ENCODE measurements around the gene CREB5.
"Not testable (repeated sequence)": the region's sequence is repeated elsewhere in the genome, so short reads cannot be mapped to it uniquely, and the experiment has no call there.

Gene CREB5

GRCh38 chr7:28579571-28579970 lies 167.3 kb downstream of the CREB5 start:
- DNase-seq (ENCODE audit: low read depth in 2 of 2), result no peak

DNA sequence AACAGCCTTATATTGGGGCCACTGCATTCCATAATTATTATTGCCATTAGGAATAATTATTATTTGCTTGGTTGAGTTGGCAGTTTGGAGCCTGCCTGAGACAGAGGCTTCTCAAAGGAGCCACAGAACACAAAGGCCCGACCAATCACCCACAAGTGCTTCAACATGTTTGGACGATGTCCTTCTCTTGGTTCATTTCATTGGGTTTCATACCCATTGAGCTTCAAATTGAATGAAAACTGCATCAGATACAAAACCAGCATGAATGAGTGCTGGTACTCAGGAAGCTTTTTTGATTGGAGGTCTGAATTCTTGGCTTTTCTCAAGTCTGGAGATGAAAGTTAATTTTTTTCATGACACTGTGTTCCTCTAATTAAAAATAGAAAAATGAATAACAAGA lies 168.3 kb downstream of the CREB5 start:
- DNase-seq (ENCODE audit: low read depth in 2 of 2), result no peak

- DNase-seq (ENCODE audit: low read depth in 2 of 2), result no peak
Observed at GRCh38 chr7:28581351-28581750, 169.0 kb downstream of the CREB5 start.

DNA sequence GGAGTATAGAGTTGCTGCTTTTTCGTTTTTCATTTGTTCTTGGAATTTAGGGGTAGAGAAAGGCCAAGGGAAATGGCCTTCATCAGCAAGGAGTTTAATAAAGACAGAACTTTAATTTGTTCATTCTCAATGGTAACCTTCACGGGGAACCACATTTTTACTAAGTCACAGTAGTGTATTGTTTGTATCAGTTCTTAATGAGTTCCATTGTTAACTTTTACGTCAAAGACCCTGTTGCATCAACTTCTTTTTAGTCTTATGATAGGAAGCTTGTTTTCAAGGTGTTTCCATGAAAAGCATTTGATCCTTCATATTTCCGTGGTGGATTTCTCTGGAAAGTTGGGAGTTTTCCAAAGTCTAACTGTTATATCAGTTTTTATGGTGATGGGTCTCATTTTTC lies 169.9 kb downstream of the CREB5 start:
- DNase-seq (ENCODE audit: low read depth in 2 of 2), result no peak

DNA sequence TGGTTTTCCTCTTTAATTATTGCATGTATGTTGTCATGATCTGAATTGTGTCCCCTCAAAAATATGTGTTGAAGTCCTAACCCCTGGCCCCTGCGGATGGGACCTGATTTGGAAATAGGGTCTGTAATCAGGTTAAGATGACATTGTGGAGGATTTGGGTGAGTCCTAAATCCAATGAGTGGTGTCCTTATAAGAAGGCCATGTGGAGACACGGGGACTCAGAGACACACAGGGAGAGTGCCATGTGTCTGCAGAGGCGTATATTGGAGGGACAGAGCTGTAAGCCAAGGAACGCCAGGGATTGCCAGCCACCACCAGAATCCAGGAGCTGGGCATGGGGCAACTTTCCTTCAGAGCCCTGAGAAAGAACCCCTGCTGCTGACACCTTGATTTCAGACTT lies 171.9 kb downstream of the CREB5 start:
- no peak for DNase-seq (ENCODE audit: low read depth in 2 of 2)

DNA sequence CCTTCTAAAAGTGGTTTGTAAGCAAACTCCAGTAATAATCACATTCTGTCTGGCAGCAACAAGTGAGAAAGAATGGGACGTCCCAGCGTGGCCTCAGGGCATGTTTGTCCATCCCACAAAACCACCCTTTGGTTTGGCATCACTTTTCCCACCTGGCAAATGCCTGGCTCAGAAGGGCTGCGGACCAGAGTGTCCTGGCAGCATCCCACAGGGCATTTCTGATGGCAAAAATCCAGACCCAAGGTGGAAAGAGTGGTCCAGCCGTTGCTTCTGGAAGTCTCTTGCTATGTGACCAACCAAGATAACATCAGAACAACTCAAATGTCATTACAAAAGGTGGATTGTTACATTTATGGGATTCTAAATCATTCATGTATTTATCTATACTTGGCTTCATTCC lies 174.4 kb downstream of the CREB5 start:
- DNase-seq (ENCODE audit: low read depth in 2 of 2), result no peak

DNA sequence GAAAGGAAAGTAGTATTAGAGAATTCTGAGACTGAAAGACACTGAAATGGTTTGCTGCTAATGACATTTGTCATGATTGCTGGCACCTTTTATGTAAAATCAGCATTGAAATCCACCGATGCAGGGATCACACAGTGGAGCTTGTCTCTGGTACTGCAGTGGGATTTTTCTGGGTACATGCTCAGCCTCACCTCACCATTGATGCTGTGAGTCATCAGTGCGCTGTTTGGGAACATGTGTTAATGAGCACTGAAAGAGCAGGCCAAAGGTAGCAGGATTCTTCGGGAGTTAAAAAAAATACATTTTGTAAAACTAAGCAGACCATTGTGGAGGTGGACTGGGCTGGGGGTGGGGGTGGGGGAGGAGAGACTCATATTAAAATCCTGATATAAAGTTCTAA lies 174.9 kb downstream of the CREB5 start:
- no peak for DNase-seq (ENCODE audit: low read depth in 2 of 2)

DNA sequence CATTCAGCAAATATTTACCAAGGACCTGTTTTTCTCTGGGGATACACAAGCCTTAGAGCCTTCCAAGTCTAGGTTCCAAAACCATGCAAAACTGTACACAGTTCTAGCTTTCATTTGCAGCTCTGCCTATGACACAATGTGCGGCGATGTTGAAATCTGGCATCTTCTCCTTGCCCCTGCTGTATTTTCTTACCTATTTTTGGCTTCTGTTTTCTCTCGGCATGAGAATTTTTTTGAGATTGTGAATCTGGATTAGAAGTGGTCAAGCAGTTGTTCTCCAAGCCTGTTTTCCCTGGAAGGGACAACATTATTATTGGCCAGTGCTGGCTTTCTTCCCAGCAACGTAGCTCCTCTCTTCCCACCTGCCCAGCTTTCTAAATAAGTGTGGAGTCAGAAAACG lies 176.3 kb downstream of the CREB5 start:
- no peak for DNase-seq (ENCODE audit: low read depth in 2 of 2)

DNA sequence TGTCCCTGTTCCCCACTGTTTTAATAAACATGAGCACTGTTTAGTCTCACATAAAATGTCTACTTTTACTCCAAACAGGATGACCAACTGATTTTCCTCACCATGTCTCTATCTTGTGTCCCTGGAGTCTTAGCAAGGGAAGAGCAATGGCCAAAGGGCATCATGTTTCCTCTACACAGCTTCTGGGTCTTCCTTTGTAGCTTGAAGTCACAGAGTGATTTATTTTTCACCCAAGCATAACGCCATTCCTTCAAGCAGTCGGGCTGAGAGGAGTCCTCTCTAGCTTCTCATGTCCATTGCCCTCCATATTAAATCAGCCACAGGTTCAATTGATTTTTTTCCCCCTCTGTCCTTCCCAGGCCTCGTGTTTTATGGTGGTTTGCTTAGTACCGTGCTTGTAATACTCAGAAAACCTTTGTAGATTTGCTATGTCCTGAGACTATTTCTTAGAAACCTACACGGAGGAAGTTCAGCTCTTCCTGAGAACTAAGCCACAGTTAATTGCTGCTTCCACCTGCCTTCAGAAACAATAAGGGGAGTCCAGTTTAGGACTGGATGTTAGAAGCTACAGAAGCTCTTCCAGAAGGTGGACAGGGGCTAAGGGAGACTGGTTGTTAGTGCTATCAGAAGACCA lies 178.8 kb downstream of the CREB5 start:
- no peak for DNase-seq (ENCODE audit: low read depth in 2 of 2)

DNA sequence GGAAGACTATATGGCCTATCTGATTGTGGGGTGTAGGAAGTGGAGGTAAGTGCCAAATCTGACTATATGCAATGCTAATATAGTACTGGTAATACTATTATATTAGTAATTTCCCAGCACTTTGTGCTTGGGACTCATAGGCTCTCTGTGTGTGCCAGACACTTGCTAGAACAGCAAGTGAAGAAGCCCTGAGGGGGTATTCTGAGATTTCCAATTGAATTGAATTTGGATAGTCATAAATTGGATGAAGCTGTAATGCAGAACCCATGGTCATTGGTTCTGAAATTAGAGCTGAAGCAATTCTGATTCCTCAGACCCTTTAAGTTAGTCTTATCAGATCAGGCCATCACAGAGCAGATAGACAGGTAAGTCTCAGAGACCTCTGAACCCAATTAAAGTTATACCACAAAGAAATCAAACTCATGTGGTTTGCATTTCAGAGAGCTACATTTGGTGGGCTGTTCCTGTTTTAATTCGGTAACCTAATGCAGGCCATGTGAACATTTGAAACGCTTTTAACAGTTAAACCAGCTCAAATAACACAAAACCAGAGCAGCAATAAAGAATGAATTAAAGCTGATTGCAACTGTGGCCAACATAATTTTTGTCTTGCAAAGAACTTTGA lies 179.5 kb downstream of the CREB5 start:
- DNase-seq (ENCODE audit: low read depth in 2 of 2), result no peak

DNA sequence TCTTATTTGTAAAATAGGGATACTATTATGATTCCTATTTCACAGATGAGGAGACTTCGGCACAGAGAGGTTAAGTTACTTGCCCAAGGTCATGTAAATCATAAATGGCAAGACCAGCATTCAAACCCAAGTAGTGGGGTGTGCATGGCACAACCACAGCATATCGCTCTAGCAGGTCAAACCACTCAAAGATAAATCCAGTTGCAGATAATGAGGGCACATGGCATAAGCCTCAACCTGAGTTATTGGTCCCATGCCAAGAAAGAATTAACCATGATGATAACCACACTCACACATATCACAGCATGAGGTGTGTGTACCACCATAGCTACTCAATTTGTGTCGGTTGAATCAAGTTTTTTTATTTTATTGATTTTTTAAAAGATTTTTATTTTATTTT lies 180.5 kb downstream of the CREB5 start:
- no peak for DNase-seq (ENCODE audit: low read depth in 2 of 2)

GRCh38 chr7:28595076-28595475 lies 182.8 kb downstream of the CREB5 start:
- no peak for DNase-seq (ENCODE audit: low read depth in 2 of 2)

GRCh38 chr7:28595801-28596200 lies 183.5 kb downstream of the CREB5 start:
- DNase-seq (ENCODE audit: low read depth in 2 of 2), result no peak

DNA sequence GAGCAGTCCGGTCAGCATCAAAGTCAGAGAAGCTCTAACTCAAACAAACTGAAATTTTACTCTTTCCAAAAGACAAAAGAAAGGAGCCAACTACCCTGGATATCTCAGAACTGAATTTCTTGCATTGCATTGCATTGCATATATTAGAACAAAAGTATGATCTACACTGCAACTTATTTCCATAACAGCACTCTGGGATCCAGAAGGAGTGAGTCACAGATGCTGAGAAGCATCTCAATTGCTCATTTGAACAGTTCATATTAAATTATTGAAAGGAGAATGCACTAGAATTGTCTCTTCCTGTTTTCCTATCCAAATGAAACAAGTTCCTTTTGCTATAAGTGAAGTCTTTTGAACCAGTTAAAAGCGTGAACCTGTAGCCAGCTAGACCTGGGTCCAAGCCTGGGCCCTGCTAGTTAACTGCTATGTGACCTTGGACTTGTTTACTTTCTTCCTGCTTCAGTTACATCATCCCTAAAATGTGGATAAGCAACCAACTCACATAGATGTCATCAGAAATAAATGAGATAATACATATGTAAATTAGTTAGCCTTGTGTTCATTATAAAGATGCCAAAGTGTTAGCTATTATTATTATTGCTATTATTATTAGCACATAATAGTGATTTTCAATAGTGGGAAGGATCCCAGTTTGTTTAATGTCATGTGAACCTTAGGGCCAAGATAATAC lies 184.1 kb downstream of the CREB5 start:
- no peak for DNase-seq (ENCODE audit: low read depth in 2 of 2)

DNA sequence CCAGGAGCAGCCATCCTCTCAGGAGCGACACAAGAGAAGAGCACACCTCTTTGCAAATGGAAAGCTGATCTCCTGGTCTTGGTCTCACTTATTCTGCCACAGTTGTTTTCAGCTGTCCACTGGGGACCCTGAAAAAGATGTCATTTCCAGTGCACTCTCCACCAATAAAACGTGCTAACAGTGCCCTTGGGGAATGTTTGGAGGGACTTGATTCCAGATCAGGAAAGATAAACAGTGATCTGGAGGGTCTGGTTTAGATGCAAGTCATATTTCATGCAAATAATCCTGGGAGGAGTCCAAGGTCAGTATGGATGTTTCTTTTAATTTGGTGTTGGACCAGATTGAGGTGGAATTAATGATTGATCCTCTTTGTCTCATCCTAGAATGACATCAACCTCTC lies 185.0 kb downstream of the CREB5 start:
- no peak for DNase-seq (ENCODE audit: low read depth in 2 of 2)

DNA sequence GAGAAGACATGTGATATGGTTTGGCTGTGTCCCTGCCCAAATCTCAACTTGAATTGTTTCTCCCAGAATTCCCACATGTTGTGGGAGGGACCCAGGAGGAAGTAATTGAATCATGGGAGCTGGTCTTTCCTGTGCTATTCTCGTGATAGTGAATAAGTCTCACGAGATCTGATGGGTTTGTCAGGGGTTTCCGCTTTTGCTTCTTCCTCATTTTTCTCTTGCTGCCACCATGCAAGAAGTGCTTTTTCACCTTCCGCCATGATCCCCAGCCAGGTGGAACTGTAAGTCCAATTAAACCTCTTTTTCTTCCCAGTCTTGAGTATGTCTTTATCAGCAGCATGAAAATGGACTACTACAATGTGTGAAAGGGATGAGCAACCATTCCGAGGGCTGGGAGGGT lies 185.7 kb downstream of the CREB5 start:
- DNase-seq (ENCODE audit: low read depth in 2 of 2), result not testable (repeated sequence)

DNA sequence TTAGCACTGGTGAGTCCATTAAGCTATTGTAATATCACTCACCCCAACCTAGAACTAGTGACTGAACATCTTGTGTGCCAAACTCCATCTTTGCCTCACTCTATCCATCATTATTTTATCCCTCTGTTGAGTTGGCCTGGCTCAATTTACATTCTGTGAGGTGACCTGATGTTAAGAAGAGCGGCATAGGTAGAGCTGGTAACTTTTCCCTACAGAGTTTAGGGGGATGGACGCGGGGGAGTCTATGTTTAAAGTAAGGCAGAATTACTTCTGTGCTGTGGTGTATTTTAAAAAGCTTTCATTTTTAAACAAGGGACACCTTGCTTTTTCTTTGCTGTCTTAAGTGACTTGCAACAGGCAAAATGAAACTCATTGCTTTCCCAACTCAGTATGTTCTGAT lies 186.3 kb downstream of the CREB5 start:
- DNase-seq (ENCODE audit: low read depth in 2 of 2), result no peak

GRCh38 chr7:28599411-28599810 lies 187.1 kb downstream of the CREB5 start:
- no peak for DNase-seq (ENCODE audit: low read depth in 2 of 2)

- DNase-seq (ENCODE audit: low read depth in 2 of 2), result no peak
Observed at GRCh38 chr7:28602282-28602681, 190.0 kb downstream of the CREB5 start.

DNA sequence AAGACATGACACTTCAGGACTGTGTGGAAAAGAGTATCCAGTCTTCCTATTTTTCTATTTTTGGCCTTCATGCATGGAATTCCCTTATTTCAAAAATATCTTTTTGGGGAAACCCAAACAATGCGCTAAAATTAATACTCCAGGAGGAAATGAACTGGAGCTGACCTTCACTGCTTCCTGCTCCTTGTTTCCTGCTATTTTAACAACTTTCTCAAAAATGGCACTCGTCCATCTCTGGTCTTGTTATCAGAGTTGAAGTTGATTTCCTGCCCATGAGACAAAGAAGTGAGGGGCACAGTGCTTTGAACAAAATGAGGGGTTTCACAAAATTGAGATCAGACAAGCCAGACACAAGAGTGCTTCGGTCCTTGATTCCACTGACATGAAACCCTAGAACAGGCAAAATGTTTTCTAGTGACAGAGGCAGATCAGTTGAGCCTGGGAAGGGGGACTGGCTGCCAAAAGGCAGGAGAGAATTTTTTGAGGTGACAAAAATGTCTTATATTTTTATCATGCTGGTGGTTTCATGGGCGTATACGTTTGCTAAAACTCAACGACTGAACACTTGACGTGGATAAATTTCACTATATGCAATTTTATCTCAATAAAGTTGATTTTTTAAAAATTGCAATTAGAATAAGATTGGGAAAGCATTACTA lies 193.2 kb downstream of the CREB5 start:
- no peak for DNase-seq (ENCODE audit: low read depth in 2 of 2)

DNA sequence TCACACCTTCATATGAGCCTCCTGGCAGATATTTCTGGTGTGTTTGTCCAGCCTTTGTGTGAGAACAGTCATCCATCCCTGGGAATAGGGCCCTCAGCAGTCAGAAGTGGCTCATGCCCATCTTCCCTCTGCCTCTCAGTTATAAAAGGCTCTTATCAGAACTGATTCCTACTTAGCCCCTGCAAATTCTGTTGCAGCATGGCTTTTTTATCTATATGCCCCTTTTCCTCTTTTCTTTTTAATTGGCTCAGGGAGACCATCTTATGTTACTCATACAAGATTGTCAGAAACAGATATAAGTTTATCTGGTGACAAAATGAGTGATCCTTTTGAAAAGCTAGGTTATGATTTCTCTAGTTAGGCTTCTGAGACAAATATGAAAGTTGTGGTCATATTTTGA lies 194.1 kb downstream of the CREB5 start:
- DNase-seq (ENCODE audit: low read depth in 2 of 2), result no peak

GRCh38 chr7:28607855-28608193 lies 195.5 kb downstream of the CREB5 start:
- no peak for DNase-seq (ENCODE audit: low read depth in 2 of 2)

DNA sequence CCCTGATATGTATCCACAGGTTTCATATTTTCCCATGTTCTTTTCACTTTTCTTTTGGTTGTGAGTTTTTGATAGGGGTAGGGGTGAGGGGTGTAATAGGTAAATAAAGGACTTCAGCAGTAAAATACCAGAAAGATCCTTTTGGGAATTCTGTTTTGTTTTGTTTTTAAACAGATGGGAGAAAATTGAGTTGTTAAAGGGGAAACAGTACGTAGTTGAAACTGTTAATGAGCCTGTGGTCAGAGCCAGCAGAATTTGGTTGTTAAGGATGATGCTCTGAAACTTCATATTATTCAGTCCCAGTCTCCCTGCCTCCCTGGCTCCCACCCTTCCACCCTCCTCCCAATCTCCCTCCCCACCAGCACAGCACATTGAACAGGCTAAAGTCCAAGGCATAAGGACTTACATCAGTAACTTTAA lies 195.9 kb downstream of the CREB5 start:
- no peak for DNase-seq (ENCODE audit: low read depth in 2 of 2)
